HG02571 (cell line): ENCODE data around the gene DHX36.

Source experiments
- ATAC-seq: cut with Tn5 transposase; IDR thresholded peaks from one replicate; pipeline ENCODE4 v1.9.1; 2021; ENCODE audit warnings: mild to moderate bottlenecking, moderate library complexity; ENCODE audit not compliant: unreplicated experiment

The DHX36 gene, protein sequence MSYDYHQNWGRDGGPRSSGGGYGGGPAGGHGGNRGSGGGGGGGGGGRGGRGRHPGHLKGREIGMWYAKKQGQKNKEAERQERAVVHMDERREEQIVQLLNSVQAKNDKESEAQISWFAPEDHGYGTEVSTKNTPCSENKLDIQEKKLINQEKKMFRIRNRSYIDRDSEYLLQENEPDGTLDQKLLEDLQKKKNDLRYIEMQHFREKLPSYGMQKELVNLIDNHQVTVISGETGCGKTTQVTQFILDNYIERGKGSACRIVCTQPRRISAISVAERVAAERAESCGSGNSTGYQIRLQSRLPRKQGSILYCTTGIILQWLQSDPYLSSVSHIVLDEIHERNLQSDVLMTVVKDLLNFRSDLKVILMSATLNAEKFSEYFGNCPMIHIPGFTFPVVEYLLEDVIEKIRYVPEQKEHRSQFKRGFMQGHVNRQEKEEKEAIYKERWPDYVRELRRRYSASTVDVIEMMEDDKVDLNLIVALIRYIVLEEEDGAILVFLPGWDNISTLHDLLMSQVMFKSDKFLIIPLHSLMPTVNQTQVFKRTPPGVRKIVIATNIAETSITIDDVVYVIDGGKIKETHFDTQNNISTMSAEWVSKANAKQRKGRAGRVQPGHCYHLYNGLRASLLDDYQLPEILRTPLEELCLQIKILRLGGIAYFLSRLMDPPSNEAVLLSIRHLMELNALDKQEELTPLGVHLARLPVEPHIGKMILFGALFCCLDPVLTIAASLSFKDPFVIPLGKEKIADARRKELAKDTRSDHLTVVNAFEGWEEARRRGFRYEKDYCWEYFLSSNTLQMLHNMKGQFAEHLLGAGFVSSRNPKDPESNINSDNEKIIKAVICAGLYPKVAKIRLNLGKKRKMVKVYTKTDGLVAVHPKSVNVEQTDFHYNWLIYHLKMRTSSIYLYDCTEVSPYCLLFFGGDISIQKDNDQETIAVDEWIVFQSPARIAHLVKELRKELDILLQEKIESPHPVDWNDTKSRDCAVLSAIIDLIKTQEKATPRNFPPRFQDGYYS

DNA sequence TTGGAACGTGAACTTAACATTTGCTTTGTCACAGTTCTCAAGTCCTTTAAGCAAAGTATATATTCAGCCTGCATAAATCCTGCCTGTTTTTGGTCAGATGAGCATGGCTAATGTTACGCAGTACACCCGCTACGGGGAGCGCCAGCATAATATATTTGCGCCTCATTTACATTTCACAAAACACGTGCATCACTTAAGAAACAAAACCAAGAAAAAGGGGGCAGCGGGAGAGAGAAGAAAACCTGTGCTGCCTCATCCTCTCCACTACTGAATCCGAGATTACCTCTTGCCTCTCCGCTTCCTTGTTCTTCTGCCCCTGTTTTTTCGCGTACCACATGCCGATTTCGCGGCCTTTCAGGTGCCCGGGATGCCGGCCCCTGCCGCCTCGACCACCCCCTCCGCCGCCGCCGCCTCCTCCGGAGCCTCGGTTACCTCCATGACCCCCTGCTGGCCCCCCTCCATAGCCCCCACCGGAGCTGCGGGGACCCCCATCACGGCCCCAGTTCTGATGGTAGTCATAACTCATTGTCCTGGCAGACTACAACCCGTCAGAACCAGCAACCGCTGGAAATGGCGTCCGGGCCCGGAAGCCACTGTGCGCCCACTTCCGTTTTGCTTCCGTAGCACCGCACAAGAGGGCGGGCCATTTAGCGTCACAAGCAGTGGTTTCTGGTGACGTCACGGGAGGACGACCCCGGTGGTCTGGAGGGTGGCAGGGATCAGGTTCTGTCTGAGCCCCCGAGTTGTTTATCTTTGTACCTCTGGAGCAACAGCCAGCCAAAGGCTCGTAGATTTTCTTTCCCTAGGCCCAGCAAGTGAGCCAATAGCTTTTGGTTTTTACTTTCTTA, at the start of gene DHX36:
Gene DHX36 (minus strand): TSS at position 597 of the 848 bp plus-strand sequence. CDS start 71 bp downstream, at position 526.
- peak; percentile 93 for ATAC-seq

DNA sequence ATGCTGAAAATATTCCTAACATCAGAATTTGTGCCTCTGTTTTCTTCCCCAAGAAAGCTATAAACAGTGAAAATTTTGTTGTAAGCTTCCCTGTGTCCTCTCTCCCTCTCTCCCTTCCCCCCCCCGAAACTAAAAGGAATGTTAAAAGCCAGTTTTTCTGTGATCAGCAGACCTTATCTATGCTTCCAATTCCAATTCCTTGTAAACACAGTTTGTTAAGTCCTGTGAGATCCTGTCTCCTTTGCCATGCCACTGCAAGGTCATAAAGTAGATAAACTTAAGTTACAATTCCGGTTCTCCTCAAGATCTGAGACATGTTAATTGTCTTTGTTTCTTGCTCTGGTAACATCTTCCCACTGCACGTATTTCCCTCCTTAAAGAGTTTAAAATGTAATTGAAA, 42.9 kb upstream of the DHX36 start:
- no peak for ATAC-seq

DNA sequence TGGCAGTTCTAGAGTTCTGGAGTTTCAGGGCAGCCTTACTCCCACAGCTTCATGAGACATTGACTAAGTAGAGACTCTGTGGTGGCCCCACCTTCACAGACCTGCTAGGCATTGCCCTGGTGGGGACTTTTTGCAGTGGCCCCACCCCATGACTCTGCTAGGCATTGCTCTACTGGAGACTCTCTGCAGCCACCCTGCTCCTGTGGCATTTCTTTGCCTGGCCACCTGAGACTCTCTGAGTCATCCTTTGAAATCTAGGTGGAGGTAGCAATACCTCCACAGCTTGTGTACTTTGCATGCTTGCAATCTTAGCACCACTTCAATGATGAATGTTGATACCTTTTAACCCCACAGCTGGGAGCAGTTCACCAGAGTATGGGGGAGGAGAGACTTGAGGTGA, 40.6 kb upstream of the DHX36 start:
- ATAC-seq: no peak

DNA sequence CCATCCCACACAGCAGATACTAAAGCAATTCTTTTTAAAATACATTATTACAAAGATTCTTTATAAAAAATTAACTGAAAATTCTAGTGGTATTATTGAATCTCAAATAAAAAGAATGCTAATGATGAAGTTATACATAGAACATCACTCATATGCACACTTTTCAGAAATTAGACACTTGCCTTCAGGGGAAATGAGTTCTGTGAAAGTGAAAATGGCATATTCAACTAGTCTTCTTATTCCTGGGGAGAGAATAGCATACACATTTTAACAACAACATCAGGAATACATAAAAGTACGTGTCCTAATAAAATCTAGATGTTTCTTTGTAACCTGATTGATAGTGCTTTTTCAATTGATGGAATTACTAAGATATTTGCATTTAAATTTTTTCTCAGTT, 36.8 kb upstream of the DHX36 start:
- no peak for ATAC-seq

DNA sequence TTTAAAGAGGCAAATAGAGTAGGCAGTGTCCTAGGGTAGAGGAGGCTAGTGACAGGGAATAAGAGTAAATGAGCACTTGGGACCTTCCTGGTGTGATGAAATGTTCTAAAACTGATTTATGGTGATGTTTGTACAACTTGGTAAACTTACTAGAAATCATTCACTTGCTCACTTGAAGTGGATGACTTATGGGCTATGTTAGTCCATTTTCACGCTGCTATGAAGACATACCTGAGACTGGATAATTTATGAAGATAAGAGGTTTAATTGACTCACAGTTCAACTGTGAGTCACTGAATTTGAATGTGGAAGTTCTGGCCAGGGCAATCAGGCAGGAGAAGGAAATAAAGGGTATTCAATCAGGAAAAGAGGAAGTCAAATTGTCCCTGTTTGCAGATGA, 31.7 kb upstream of the DHX36 start:
- ATAC-seq: no peak

DNA sequence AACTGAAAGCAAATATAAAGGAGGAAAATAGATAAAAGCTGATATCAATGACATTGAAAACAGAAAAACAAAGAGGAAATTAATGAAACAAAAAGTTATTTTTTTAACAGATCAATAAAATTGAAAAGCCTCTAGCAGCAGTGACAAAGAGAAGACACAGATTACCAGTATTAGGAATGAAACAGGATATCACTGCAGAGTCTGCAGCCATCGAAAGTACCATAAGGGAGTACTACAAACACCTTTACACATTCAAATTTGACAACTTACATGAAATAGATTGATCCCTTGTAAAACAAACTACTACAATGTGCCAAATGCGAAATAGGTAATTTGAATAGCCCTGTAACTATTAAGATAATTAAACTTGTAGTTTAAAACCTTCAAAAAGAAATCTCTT, 24.9 kb upstream of the DHX36 start:
- ATAC-seq: no peak

DNA sequence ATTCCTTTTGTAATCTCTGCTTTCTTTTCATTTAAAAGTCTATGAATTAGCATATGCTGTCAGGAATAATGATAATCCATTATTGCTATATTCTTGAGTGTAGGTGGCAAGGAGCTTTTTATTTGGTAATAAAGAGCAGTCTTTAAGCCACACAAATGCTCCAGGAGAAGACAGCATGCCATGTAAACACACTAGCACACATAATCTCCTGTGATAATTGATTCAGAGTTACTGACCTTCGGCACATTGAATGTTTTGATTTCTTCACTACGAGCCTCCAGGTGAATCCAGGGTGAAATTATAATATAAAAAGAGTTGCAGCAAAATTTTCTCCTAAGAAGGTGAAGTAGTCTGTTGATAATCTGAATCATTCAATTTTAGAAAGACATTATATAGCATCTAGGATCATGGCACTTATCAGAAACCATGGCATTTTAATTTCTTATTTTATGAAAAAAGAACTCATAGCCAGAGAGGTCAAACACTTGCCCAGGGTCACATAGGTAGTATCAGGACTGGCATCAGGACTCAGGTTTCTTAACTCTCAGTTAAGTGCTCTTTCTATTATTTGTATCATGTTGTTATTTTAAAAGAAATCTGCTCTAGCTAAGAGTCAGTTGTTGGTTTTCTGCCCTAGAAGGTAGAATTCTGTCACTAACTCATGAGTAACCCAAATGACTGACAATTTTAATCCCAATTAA, 21.3 kb upstream of the DHX36 start:
- no peak for ATAC-seq

DNA sequence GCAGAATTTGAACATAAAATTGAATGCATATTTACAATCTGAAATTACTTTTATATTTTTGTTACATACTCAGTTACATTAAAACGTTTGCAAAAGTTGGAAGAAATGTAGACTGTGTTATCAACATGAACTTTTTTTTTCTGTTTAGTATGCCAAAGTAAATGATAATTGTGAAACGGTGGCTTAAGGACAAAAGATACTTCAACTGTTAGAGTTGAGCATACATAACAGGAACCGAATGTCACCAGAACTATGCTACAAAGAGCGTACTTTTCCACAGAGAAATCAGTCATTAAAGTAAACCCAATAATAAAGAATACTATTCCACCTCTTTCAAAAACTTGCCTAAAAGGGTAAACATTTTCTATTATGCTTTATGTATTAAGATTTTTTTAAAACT, 14.3 kb upstream of the DHX36 start:
- ATAC-seq: no peak

DNA sequence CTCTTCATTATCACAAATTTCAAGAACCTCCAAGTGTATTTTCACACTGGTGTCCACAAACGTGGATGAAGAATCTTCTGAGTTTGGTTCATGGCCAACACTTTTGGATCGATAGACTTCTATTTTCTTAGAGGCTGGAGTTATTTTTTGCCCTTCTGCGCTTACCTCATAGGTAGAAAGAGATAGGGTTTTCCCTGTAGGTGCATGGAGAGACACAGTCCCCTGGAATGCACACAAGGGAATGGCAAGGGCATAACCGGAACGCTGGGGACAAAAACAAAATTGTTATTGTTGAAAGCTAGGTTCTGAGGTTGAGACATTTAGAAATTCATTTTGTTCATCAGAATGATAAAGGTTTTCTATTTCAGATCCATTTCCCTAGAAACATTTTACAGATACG, 13.7 kb upstream of the DHX36 start:
- ATAC-seq: no peak

DNA sequence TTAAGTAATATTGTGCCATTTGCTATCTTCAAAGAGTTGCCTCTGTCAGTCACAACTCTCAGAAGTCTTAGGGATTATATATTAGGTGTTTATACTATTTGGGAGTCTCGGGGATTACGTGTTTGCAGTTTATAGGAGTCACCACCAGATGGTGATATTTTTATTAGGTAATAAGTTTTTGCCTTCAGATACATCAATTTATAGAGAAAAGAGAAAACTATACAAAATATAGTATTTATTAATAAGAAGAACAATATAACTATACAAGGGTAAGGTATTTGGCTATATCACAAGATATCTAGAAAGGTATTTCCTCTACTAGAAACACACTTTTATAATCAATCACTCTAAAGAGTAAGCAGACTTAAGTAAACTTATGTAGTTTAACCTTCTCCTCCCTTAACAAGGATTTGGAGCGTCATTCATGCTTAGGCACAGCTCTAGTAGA, 10.7 kb upstream of the DHX36 start:
- ATAC-seq: no peak

DNA sequence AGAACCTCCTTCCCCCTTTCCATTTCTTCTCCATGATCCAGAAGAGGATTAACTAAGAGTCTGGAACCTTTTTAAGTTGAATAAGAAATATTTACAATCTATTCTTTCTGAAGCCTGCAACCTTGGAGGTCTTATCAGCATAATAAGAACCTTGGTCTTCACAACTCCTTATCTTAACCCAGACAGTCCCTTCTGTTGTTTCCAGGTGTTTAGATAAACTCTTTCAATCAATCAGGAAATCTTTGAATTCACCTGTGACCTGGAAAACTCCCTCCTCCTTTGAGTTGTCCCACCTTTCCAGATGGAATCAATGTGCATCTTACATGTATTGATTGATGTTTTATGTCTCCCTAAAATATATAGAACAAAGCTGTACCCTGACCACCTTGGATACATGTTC, 3.6 kb upstream of the DHX36 start:
- no peak for ATAC-seq

DNA sequence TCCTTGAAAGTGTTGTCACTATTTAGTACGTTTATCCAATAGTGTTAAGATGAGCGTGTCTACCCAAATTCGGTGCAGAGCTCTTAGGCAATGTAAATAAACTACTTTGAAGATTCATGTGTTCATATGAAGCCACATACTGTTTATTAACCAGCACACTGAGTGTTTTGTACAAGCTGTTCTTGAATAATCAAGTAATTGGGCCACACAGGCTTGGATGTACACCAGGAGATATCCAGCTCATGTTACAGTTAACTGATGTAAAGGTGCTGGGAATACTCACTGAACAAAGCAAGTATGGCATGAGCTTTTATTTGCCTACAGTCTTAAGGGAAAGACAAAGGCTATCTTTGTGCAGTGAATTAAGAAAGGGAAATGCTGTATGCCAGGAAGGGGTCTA, 632 bp upstream of the DHX36 start:
- ATAC-seq: no peak

DNA sequence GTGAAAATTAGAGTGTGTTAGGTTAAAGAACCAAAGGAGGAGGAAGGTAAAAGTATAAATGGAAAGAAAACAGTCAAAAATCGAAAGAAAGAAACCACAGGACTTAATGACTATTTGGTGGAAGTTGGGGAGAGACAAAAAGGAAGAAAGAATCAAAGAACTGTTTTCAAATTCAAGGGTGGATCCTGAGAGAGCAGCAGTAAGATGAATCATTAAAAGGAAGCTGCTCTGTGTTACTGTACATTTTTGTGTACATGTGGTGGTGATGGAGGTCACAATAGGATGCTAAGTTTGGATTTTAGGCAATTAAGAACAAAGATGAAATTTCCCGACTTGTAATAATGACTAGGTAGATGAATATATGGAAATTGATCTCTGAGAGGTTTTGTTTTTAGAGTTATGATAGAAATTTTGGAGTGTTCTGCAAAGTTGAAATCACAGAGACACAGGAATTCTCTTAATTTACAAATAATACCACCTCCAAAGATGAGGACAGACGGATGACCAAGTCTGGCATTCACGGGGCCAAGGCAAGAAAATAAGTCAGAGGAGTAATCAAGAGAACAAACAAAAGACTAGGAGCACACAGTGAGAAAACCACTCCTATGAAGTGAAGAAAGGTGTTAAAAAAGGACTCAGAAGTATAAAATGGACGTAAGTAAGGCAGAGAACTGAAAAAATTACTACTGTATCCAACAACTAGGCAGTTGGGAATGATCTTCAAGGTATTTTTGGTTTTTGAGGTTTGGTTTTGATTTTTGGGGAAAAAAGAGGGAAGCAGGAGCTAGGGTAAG, 7.1 kb downstream of the DHX36 start:
- ATAC-seq: no peak

DNA sequence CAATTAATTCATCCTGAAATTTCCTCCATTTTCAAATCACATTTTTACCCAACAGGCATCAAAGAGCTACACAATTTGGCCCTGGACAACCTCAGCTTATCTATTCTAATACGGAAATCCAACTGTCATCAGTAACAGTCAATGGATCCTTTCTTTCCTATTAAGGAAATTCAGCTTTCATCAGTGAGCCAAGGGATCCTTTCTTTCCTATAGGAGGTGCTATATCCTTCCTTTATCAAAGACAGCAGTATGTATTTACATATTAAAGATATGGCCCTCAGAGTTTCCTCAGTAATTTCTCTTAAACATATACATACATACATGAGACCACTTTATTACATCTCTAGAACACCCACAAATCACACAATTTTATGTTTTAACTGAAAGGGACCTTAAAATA, 10.1 kb downstream of the DHX36 start:
- ATAC-seq: no peak

DNA sequence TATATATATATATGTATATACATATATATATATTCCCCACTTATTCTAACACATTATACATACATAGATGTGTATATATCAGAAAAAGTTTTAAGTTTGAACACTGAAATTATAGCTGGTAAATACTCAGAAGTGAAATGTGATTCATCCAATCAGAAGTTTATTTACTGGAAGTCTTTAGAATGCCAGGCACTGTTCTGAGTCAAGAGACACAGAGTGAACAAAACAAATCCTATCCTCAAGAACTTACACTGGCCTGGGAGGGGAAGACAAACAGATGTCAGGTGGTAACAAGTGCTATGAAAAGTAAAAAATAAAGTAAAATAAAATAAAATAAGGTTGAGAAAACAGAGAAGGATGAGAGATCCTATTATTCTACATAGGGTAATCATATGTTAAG, 13.4 kb downstream of the DHX36 start:
- ATAC-seq: no peak

DNA sequence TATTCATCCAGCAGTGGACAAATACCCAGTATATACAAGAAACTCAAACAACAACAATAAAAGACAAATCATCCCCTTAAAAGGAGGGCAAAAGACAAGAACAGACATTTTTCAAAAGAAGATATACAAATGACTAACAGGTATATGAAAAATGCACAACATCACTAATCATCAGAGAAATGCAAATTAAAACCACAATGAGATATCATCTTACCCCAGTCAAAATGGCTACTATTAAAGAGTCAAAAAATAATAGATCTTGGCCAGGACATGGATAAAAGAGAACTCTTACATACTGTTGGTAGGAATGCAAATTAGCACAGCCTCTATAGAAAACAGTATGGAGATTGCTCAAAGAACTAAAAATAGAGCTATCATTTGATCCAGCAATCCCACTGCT, 16.9 kb downstream of the DHX36 start:
- ATAC-seq: no peak

DNA sequence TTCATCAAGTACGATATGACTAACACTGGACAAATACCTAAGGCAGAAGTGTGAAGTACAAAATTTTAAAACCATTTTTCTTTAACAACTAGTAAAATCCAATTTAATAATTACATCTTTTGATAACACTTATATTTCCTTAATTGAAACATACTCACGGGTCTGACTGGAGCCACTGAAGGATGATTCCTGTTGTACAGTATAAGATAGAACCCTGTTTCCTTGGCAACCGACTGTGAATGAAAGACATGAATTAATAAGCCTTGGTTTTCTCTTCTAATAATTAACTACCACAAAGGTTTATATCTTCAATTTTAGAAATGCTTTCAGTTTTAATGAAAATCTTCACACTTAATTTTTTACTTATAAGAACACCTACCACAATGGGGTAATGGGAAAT, 19.4 kb downstream of the DHX36 start:
- no peak for ATAC-seq

DNA sequence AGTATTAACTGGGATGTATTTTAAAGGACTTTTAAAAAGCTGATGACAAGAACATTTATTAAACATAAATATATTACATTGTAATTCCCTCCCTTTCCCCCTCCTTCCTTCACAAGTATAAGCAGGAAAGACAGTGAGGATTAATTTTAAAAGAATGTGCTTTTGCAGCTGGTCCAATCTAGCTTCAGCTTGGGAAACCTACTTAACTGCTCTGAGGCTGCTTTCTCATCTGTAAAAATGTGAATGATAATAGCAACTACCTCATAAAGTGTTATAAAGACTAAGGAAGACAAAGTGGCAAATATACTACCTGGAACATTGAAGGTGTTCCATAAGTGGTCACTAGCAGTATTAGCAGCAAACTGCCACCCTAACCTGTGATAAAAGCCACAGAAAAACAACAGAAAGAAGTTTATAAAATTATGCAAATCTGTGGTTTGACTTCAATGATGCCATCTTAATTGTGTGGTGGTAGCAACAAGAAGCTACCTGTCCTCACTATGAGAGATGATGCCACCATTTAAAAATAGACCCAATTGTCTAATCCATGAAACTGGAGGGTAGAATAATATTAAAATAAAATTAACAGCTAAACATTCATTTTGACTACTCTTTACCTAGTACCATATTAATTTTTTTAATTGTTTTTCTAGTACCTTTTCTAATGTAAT, 20.0 kb downstream of the DHX36 start:
- ATAC-seq: no peak

DNA sequence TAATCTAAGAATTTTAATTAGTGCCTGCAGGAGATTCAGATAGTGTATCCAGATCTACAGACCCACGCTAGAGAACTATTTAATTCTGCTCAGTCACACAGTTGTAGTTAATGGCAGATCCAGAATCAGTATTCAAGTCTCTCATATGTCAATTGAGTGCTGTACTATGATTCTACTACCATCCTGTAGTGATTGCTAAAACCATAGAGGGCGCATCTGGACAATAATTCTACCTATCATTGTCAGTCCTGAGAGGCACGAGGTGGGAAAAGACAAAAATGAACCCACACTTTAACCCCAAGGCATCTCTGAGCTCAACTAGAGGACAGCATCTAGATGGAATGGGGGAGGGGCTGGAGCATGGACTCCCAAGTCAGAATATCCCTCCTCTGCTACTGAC, 22.7 kb downstream of the DHX36 start:
- ATAC-seq: no peak
